GM18873 (cell line): Measurements from ENCODE around the gene TTLL8.
A peak's percentile ranks its signal among the peaks of the same experiment; 100 is the strongest.
"Not testable (repeated sequence)": the region's sequence is repeated elsewhere in the genome, so short reads cannot be mapped to it uniquely, and the experiment has no call there.

Source experiments
- ATAC-seq: cut with Tn5 transposase; IDR thresholded peaks from one replicate; pipeline ENCODE4 v1.9.1; 2021; ENCODE audit warnings: mild to moderate bottlenecking, moderate library complexity, moderate number of reproducible peaks; ENCODE audit not compliant: unreplicated experiment, low FRiP score

Gene TTLL8

GRCh38 chr22:49993649-49994360, 64.3 kb downstream of the TTLL8 start:
- ATAC-seq = no peak

GRCh38 chr22:49992921-49993648, 65.0 kb downstream of the TTLL8 start:
- ATAC-seq = no peak

- ATAC-seq = no peak
These were observed 66.1 kb downstream of the TTLL8 start for GRCh38 chr22:49991907-49992533.

GRCh38 chr22:49991167-49991566, 66.9 kb downstream of the TTLL8 start:
- no peak for ATAC-seq

- not testable (repeated sequence) for ATAC-seq
These were observed 68.3 kb downstream of the TTLL8 start for GRCh38 chr22:49989826-49990225.

GRCh38 chr22:49986325-49986724, 71.8 kb downstream of the TTLL8 start:
- ATAC-seq = no peak

GRCh38 chr22:49983148-49984042, 74.7 kb downstream of the TTLL8 start:
- ATAC-seq = no peak

- not testable (repeated sequence) for ATAC-seq
These were observed 76.3 kb downstream of the TTLL8 start for GRCh38 chr22:49981799-49982198.

GRCh38 chr22:49979587-49980264, 78.4 kb downstream of the TTLL8 start:
- ATAC-seq = no peak

- no peak for ATAC-seq
These were observed 80.5 kb downstream of the TTLL8 start for GRCh38 chr22:49977578-49977977.

GRCh38 chr22:49976439-49977175, 81.5 kb downstream of the TTLL8 start:
- ATAC-seq = no peak

GRCh38 chr22:49975543-49976389, 82.3 kb downstream of the TTLL8 start:
- ATAC-seq = no peak

GRCh38 chr22:49973018-49973961, 84.8 kb downstream of the TTLL8 start:
- no peak for ATAC-seq

- no peak for ATAC-seq
These were observed 85.7 kb downstream of the TTLL8 start for GRCh38 chr22:49972163-49973017.

- peak; percentile 25 for ATAC-seq
These were observed 86.6 kb downstream of the TTLL8 start for GRCh38 chr22:49971232-49972162.
